ENCODE data around the gene PSME1. TPM values are rescaled to one million over a fixed set of nuclear protein-coding genes. Genes with fewer than 3 reads are reported as not detected.

Gene PSME1
- total and polyA plus RNA-seq, 2 of the 13 experiments (the other 11 are each of a cell fraction or from before 2014, with no cell fraction given), result 159 to 608 TPM

DNA sequence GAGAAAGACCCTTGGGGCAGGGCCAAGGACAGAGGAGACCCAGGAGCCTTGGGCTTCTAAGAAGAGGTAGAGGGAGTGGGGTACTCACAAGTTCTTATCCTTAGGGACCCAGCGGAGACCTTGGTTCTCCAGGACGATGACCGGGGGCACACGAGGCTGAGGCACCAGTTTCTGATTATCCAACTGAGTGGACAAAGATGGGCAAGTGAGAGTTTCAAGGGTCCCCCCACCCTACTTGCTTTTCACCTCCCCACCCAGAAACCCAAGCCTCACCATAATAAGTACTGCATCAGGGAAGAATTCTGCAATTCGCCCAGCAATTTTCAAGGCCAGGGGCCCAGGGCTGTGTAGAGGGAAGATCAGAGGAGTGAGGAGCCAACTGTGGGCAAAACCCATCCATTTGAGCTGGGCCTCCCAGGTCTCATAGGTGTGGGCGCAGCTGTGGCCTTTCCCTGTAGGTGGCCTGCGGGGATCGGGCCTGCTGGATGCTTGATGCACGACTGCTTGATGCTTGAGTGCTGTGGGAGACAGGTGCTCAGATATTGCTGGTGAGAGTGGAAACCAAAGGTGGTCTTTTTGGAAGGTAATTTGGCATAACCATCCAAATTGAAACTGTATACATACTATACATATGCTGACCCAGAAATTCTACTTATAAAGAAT is 3.4 kb downstream of the PSME1 start (continued):
- TF ChIP-seq ZBTB33 (CRISPR knock-in tag; IDR thresholded peaks at IDR 0.05) (peak; percentile 9; the same call in 1 of the 2 replicates), AHDC1 (CRISPR knock-in tag; IDR thresholded peaks at IDR 0.05; ENCODE audit: borderline replicate concordance) (no peak), FLYWCH1 (CRISPR knock-in tag; IDR thresholded peaks at IDR 0.05) (no peak), ZNF83 (CRISPR knock-in tag; IDR thresholded peaks at IDR 0.05; ENCODE audit: borderline replicate concordance) (no peak), MTA1 (CRISPR knock-in tag; IDR thresholded peaks at IDR 0.05; ENCODE audit: borderline replicate concordance) (peak; percentile 47; the same call in 1 of the 2 replicates), HOMEZ (CRISPR knock-in tag; IDR thresholded peaks at IDR 0.05; ENCODE audit: low read depth) (0 out of 2 replicates have a peak, but pooled peaks have one; percentile 41), ZBTB1 (CRISPR knock-in tag; IDR thresholded peaks at IDR 0.05; ENCODE audit: borderline replicate concordance) (no peak), ERF (CRISPR knock-in tag; IDR thresholded peaks at IDR 0.05) (0 out of 2 replicates have a peak, but pooled peaks have one; percentile 37), BCL3 (CRISPR knock-in tag; IDR thresholded peaks at IDR 0.05) (0 out of 2 replicates have a peak, but pooled peaks have one; percentile 50), ZC3H4 (CRISPR knock-in tag; IDR thresholded peaks at IDR 0.05; ENCODE audit: borderline replicate concordance) (peak; percentile 37; the same call in 1 of the 2 replicates)
- TF ChIP-seq, protein P1, sequence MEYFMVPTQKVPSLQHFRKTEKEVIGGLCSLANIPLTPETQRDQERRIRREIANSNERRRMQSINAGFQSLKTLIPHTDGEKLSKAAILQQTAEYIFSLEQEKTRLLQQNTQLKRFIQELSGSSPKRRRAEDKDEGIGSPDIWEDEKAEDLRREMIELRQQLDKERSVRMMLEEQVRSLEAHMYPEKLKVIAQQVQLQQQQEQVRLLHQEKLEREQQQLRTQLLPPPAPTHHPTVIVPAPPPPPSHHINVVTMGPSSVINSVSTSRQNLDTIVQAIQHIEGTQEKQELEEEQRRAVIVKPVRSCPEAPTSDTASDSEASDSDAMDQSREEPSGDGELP (IDR thresholded peaks at IDR 0.05; ENCODE audit: borderline replicate concordance, low read depth), result no peak
- TF ChIP-seq, protein P2, sequence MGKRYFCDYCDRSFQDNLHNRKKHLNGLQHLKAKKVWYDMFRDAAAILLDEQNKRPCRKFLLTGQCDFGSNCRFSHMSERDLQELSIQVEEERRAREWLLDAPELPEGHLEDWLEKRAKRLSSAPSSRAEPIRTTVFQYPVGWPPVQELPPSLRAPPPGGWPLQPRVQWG (CRISPR knock-in tag; IDR thresholded peaks at IDR 0.05; ENCODE audit: borderline replicate concordance, low read depth), result no peak
- TF ChIP-seq, protein P3, sequence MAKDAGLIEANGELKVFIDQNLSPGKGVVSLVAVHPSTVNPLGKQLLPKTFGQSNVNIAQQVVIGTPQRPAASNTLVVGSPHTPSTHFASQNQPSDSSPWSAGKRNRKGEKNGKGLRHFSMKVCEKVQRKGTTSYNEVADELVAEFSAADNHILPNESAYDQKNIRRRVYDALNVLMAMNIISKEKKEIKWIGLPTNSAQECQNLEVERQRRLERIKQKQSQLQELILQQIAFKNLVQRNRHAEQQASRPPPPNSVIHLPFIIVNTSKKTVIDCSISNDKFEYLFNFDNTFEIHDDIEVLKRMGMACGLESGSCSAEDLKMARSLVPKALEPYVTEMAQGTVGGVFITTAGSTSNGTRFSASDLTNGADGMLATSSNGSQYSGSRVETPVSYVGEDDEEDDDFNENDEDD (CRISPR knock-in tag; IDR thresholded peaks at IDR 0.05; ENCODE audit: borderline replicate concordance), result peak; percentile 35; the same call in 1 of the 2 replicates

Data from HepG2 (cell line).